IPS-20b (cell line): Measurements from ENCODE around the gene SETD5.
"Not testable (repeated sequence)": the region's sequence is repeated elsewhere in the genome, so short reads cannot be mapped to it uniquely, and the experiment has no call there.

ENCODE experiments used
- H3K27ac ChIP-seq: one replicate; pipeline ENCODE4 v1.5.1; 2013; ENCODE audit warnings: low read length
- H3K27me3 ChIP-seq: 2 replicates; pipeline ENCODE4 v1.6.1; 2013; ENCODE audit warnings: mild to moderate bottlenecking, low read length, inconsistent platforms; ENCODE audit not compliant: insufficient read depth
- H3K36me3 ChIP-seq: 2 replicates; pipeline ENCODE4 v1.6.1; 2013; ENCODE audit warnings: low read depth, mild to moderate bottlenecking, inconsistent platforms, low read length, moderate library complexity; ENCODE audit not compliant: insufficient read depth
- H3K4me1 ChIP-seq: 2 replicates; pipeline ENCODE4 v1.6.1; 2013; ENCODE audit warnings: mild to moderate bottlenecking, control low read depth, inconsistent platforms, low read length, moderate library complexity; ENCODE audit not compliant: insufficient read depth
- H3K4me3 ChIP-seq: 2 replicates; pipeline ENCODE4 v1.5.1; 2013; ENCODE audit warnings: mild to moderate bottlenecking, low read length, inconsistent platforms
- H3K9ac ChIP-seq: 2 replicates; pipeline ENCODE4 v1.6.1; 2013; ENCODE audit warnings: low read depth, mild to moderate bottlenecking, inconsistent platforms, low read length, moderate library complexity
- H3K9me3 ChIP-seq: 2 replicates; pipeline ENCODE4 v1.6.1; 2013; ENCODE audit warnings: mild to moderate bottlenecking, low read depth, low read length, inconsistent platforms; ENCODE audit not compliant: insufficient read depth

Gene SETD5

GRCh38 chr3:9494036-9494435 is 96.6 kb downstream of the SETD5 start:
- peaks cover 62% of the 10 kb centered on the region for H3K27me3 ChIP-seq
- H3K36me3 ChIP-seq = not testable (repeated sequence)

GRCh38 chr3:9496893-9497292 is 99.5 kb downstream of the SETD5 start:
- Histone ChIP-seq H3K27ac (no peak overlapping the region), H3K4me3 (no peak overlapping the region), H3K27me3 (peaks cover 68% of the 10 kb centered on the region), H3K36me3 (no peaks in the 10 kb centered on the region), H3K9ac (no peak overlapping the region), H3K9me3 (no peaks in the 10 kb centered on the region), H3K4me1 (no peaks in the 10 kb centered on the region; the same call in 1 of the 2 replicates)

More at GRCh38 chr3:9494036-9494435, 96.6 kb downstream of the SETD5 start:
- not testable (repeated sequence) for H3K27ac ChIP-seq, H3K4me3 ChIP-seq, H3K4me1 ChIP-seq, H3K9me3 ChIP-seq, H3K9ac ChIP-seq

DNA sequence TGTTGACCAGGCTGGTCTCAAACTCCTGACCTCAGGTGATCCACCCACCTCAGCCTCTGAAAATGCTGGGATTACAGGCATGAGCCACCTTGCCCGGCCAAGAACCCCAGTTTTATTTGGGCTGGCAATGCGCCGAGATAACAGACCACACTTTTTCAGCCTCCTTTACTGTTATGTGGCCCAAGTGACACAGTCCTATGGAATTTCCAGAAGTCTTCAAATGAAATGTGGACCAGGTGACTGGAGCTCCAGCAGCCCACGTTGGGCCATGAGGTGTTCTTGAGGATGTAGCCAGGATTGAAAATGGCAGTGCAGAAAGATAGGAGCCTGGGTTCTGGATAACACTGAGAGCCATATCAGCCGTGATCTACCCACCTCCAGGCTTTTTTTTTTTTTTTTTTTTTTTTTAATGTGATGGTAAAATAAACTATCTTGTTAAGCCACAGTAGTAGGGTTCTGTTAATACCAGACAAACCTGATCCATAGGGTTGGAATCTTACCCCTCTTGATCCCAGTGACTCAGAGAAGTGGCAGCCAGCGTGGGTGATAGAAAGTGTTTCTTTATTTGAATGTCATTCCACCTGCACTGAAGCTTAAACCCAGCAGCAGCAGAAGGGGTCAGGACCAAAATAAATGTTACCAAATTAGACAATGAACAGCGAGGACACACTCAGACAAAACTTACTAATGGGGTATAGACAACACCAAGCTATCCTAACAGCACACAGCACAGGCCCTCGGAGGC is 100.6 kb downstream of the SETD5 start:
- H3K27me3 ChIP-seq = peaks cover 57% of the 10 kb centered on the region
- H3K4me1 ChIP-seq = no peaks in the 10 kb centered on the region; the same call in 1 of the 2 replicates
- no peaks in the 10 kb centered on the region for H3K9me3 ChIP-seq
- no peak overlapping the region for H3K9ac ChIP-seq
- H3K36me3 ChIP-seq = no peaks in the 10 kb centered on the region
- H3K4me3 ChIP-seq = no peak overlapping the region
- no peak overlapping the region for H3K27ac ChIP-seq

- Histone ChIP-seq H3K27ac (no peak overlapping the region), H3K36me3 (no peaks in the 10 kb centered on the region), H3K4me1 (no peaks in the 10 kb centered on the region; the same call in 1 of the 2 replicates), H3K9ac (no peak overlapping the region), H3K4me3 (no peak overlapping the region), H3K27me3 (peaks cover 51% of the 10 kb centered on the region), H3K9me3 (no peaks in the 10 kb centered on the region)
Observed at GRCh38 chr3:9498781-9499180, 101.4 kb downstream of the SETD5 start.

- Histone ChIP-seq H3K9me3 (no peaks in the 10 kb centered on the region), H3K4me3 (peak overlapping the region; percentile 86), H3K4me1 (no peaks in the 10 kb centered on the region; the same call in 1 of the 2 replicates), H3K9ac (peak overlapping the region; percentile 72; the same call in 1 of the 2 replicates), H3K36me3 (no peaks in the 10 kb centered on the region), H3K27ac (no peak overlapping the region), H3K27me3 (peaks cover 44% of the 10 kb centered on the region)
Observed at GRCh38 chr3:9499455-9500107, 102.2 kb downstream of the SETD5 start.

DNA sequence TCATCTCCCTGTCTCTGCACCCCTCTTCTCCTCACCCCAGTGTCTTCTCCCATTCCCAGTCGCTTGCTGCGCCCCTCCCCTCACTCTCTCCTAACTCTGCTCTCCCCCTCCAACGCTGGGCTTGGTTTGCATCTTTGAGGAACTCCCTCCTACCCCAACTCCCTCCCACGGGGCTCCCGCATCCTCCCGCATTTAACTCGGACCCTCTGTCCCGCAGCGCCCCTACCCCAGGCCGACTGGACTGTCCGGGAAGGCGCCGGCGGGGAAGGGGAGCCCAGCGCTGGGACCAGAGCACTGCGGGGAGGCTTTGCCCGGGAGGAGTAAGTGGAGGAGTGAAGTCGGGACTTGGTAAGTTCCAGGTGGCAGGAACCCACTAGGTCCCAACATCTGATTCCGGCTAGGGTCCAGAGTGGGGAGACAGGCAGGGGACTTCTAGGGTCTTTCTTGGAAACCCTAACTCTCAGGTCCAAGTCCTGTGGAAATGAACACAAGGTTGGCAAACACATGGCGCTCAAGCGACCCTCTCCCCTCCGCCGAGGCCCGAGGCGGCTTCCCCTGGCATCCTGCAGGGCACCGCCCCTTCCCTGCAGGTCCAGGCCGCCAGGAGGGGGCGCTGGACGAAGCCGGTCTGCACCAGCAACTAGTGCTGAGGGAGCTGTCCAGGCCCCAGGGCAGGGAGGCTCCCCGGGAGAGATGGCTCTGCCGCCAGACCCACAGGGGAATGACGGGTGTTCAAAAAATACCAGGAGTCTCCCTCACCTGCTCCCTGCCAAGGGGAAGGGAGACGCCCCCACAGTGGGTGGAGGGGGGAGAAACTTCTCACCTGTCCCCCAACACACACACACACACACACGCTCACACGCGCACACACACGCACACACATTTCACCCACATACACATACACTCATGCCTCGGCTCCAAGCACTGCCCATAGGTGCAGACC is 103.0 kb downstream of the SETD5 start:
- H3K4me3 ChIP-seq = peak overlapping the region; percentile 86
- H3K9ac ChIP-seq = peak overlapping the region; percentile 72; the same call in 1 of the 2 replicates
- H3K27me3 ChIP-seq = peaks cover 36% of the 10 kb centered on the region
- no peak overlapping the region for H3K27ac ChIP-seq
- H3K36me3 ChIP-seq = no peaks in the 10 kb centered on the region
- H3K4me1 ChIP-seq = no peaks in the 10 kb centered on the region; the same call in 1 of the 2 replicates
- H3K9me3 ChIP-seq = no peaks in the 10 kb centered on the region

DNA sequence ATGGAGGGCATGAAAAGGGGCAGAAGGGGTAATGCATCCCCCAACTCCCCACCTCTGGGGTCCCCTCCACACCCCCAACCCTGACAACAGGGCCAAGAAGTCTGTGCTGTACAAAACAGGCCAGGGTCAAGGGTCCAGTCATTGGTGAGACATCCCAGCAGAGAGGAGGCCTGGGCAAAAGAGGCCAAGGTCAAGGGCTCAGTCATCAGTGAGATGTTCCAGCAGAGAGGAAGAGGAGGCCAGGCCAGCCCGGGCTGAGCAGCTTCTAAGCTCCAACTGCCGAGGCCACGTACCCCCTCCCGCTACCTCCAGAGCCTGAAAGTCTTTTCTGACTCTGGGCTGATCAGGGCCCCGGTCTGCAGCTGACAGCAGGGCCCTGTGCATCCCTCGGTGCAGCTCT is 103.8 kb downstream of the SETD5 start:
- H3K9ac ChIP-seq = no peak overlapping the region

DNA sequence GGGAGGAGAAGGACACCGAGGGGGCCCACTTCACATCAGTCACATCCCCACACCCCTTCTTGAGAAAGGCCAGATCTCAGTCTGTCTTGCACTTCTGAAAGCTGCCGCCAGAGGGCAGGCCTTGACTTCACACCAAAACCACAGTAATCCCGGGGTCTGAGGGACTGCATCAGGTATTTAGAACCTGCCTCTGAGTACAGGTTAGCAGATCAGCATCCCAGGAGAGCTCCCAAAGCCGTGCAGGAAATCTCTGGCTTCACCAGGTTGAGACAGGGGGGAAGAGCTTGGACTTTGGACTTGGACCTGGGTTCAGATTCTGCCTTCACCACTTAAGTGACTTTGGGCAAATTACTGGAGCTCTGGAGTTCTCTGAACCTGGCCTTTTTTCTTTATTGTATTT is 105.9 kb downstream of the SETD5 start:
- Histone ChIP-seq H3K36me3 (no peaks in the 10 kb centered on the region), H3K27me3 (peaks cover 37% of the 10 kb centered on the region), H3K4me3 (no peak overlapping the region), H3K9ac (no peak overlapping the region), H3K4me1 (no peaks in the 10 kb centered on the region; the same call in 1 of the 2 replicates), H3K27ac (no peak overlapping the region), H3K9me3 (no peaks in the 10 kb centered on the region)

More for the DNA sequence above, 103.8 kb downstream of the SETD5 start:
- H3K27me3 ChIP-seq = peaks cover 33% of the 10 kb centered on the region
- H3K9me3 ChIP-seq = no peaks in the 10 kb centered on the region
- H3K4me1 ChIP-seq = no peaks in the 10 kb centered on the region; the same call in 1 of the 2 replicates
- H3K27ac ChIP-seq = no peak overlapping the region
- H3K36me3 ChIP-seq = no peaks in the 10 kb centered on the region
- no peak overlapping the region for H3K4me3 ChIP-seq

- Histone ChIP-seq H3K36me3 (no peaks in the 10 kb centered on the region), H3K4me1 (no peaks in the 10 kb centered on the region), H3K9me3 (no peaks in the 10 kb centered on the region), H3K27me3 (peaks cover 37% of the 10 kb centered on the region), H3K27ac (no peak overlapping the region), H3K4me3 (no peak overlapping the region), H3K9ac (no peak overlapping the region)
Observed at GRCh38 chr3:9507586-9508578, 110.5 kb downstream of the SETD5 start.

DNA sequence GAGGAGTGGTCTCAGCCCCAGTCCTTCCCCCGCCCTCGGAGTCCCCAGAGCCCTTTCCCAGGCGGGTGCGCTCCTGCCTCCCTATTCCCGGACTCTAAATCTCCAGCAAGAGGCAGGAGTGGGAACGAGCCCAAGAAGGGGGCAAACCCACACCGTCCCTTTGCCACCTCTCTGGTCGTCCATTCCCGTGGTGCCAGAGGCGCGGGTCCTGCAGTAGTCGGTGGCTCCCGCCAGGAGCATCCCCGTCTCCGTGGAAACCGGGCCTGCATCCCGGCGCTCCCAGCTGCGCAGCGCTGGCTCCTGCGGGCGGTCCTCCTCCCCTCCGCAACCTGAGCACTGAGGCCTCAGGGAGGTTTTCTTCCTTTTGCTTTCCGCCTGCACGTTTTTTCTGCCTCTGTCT is 111.4 kb downstream of the SETD5 start:
- Histone ChIP-seq H3K27ac (no peak overlapping the region), H3K4me3 (no peak overlapping the region), H3K27me3 (peaks cover 37% of the 10 kb centered on the region), H3K9ac (no peak overlapping the region), H3K36me3 (no peaks in the 10 kb centered on the region), H3K9me3 (no peaks in the 10 kb centered on the region), H3K4me1 (no peaks in the 10 kb centered on the region)
